Measurements from ENCODE around the gene NUB1. TPM values are rescaled to one million over a fixed set of nuclear protein-coding genes. Genes with fewer than 3 reads are reported as not detected.

NUB1 gene
- total RNA-seq, 1 donor from 2014 or later: 36.5 TPM

- intact Hi-C loops (cut with micrococcal nuclease): no loop called here
- DNase-seq: no peak
- ATAC-seq: no peak
These were observed 86.2 kb downstream of the NUB1 start for GRCh38 chr7:151427705-151428377.

Other genes with a start within 250 kb of the NUB1 start
- 1.5 TPM for gene GBX1, start 174.1 kb upstream of the NUB1 start, total RNA-seq
- 46.1 TPM for gene ASB10, start 154.6 kb upstream of the NUB1 start, total RNA-seq
- gene H2BK1, start 131.3 kb upstream of the NUB1 start, total RNA-seq: not detected
- 27.6 TPM for gene ABCF2, start 114.6 kb upstream of the NUB1 start, total RNA-seq
- gene CHPF2, start 109.3 kb upstream of the NUB1 start, total RNA-seq: 12.1 TPM
- 132 TPM for gene SMARCD3, start 93.1 kb upstream of the NUB1 start, total RNA-seq
- gene WDR86, start 68.2 kb downstream of the NUB1 start, total RNA-seq: 0.37 TPM
- not detected for gene CRYGN, start 98.3 kb downstream of the NUB1 start, total RNA-seq
- 116 TPM for gene RHEB, start 178.1 kb downstream of the NUB1 start, total RNA-seq